ENCODE data around the gene BAMBI.

BAMBI gene

DNA sequence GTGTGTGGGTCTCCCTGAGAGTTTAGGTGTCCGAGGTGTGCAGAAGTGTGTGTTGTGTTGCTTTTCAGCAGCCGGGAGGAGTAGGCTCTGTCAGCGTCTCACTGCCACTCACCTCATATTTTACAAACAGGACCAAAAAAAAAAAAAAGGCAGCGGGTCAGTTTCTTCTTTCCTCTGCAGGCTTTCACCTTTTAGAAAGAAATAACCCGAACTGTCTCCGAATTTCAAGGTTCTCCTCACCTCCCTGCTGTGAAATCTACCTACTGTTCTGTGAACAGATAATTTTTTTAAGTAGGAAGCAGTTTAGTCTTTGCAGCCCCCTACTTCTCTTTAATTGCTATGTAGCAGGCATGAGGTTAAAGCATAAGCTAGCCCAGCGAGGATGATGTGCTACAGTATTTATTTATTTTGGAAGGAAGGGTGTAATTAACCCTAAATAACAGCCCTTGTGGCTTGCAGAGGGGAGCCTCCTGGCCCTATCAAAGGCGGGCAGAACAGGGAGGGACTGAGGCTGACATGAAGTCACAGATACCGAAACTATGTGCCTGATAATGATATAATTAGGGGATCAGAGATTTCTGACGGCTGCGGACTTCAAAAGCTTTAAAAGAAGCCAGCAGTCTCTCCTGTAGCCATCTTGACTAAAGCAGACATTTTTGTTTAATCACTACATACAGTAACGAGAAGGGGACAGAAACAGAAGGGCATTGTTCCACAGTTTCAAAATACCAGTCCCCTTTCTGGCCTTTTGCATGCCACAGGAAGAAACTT lies 1.6 kb downstream of the BAMBI start:
- H3K27ac ChIP-seq = peak overlapping the region; percentile 59
- peaks cover 3% of the 10 kb centered on the region; the same call in 1 of the 2 replicates for H4K20me1 ChIP-seq (ENCODE audit: insufficient read depth)

DNA sequence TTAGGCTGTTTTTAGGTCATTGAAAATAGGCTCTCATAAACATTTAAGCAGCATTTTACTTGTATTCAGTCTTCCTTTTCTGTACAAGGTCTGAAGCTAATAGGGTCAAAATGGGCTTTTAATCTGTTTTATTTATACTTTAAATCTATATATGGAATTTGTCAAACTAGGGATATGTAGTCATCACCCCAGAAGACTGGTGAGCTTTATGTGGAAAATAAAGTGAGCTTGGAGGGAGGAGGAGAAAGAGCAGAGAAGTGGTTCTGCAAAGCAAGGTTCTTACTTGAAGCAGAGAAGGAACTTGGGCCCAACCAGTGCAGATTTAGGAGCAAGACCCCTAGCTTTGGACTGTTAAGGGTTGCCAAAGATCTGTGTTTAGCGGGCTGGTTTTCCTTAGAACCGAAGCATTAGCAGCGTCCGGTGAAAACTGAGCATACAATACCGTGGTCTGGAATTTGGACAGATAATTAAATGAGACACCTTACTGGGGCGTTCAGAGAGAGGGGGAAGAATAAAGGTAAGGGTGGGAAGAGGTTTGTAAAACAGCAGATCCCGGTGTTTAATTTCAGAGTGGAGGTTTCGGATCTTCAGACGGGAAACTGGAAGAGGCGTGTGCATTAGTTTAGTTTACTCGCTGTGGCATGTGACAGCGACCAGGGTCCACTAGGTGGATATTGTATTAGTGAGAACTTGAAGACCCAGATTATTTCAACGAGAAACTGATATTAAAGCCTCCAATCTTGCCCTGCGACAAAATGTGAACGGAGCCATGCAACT lies 2.4 kb downstream of the BAMBI start:
- Histone ChIP-seq H3K36me3 (ENCODE audit: insufficient read depth) (no peaks in the 10 kb centered on the region; the same call in 1 of the 2 replicates), H3K4me3 (IDR thresholded peaks at IDR 0.05; ENCODE audit: insufficient read depth, low read depth, low read length) (no peak overlapping the region), H3K4me2 (peak overlapping the region; percentile 92), H2AFZ (ENCODE audit: low read depth) (peak overlapping the region; percentile 58; the same call in 1 of the 2 replicates), H3K4me1 (ENCODE audit: low read depth, poor library complexity, severe bottlenecking) (peaks cover 42% of the 10 kb centered on the region), H3K79me2 (ENCODE audit: insufficient read depth, low read depth) (peaks cover 23% of the 10 kb centered on the region; the same call in 1 of the 2 replicates), H3K27ac (peak overlapping the region; percentile 59), H3K27me3 (ENCODE audit: insufficient read depth, low read depth) (peaks cover 2% of the 10 kb centered on the region; the same call in 1 of the 2 replicates), H3K9ac (peak overlapping the region; percentile 70; the same call in 1 of the 2 replicates), H4K20me1 (ENCODE audit: insufficient read depth) (peaks cover 3% of the 10 kb centered on the region; the same call in 1 of the 2 replicates)
- TF ChIP-seq, protein P1, sequence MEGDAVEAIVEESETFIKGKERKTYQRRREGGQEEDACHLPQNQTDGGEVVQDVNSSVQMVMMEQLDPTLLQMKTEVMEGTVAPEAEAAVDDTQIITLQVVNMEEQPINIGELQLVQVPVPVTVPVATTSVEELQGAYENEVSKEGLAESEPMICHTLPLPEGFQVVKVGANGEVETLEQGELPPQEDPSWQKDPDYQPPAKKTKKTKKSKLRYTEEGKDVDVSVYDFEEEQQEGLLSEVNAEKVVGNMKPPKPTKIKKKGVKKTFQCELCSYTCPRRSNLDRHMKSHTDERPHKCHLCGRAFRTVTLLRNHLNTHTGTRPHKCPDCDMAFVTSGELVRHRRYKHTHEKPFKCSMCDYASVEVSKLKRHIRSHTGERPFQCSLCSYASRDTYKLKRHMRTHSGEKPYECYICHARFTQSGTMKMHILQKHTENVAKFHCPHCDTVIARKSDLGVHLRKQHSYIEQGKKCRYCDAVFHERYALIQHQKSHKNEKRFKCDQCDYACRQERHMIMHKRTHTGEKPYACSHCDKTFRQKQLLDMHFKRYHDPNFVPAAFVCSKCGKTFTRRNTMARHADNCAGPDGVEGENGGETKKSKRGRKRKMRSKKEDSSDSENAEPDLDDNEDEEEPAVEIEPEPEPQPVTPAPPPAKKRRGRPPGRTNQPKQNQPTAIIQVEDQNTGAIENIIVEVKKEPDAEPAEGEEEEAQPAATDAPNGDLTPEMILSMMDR (conservative IDR thresholded peaks at IDR 0.05; ENCODE audit: low read depth, low read length) = peak; percentile 70

More for the DNA sequence above, 1.6 kb downstream of the BAMBI start:
- peaks cover 2% of the 10 kb centered on the region; the same call in 1 of the 2 replicates for H3K27me3 ChIP-seq (ENCODE audit: insufficient read depth, low read depth)
- peak overlapping the region; percentile 58; the same call in 1 of the 2 replicates for H2AFZ ChIP-seq (ENCODE audit: low read depth)
- no peaks in the 10 kb centered on the region; the same call in 1 of the 2 replicates for H3K36me3 ChIP-seq (ENCODE audit: insufficient read depth)
- H3K9ac ChIP-seq = peak overlapping the region; percentile 70; the same call in 1 of the 2 replicates
- peaks cover 23% of the 10 kb centered on the region; the same call in 1 of the 2 replicates for H3K79me2 ChIP-seq (ENCODE audit: insufficient read depth, low read depth)
- no peak overlapping the region for H3K4me3 ChIP-seq (IDR thresholded peaks at IDR 0.05; ENCODE audit: insufficient read depth, low read depth, low read length)
- peaks cover 42% of the 10 kb centered on the region for H3K4me1 ChIP-seq (ENCODE audit: low read depth, poor library complexity, severe bottlenecking)
- H3K4me2 ChIP-seq = peak overlapping the region; percentile 92
- TF ChIP-seq, protein P1 (conservative IDR thresholded peaks at IDR 0.05; ENCODE audit: low read depth, low read length) = no peak; the same call in 1 of the 2 replicates

DNA sequence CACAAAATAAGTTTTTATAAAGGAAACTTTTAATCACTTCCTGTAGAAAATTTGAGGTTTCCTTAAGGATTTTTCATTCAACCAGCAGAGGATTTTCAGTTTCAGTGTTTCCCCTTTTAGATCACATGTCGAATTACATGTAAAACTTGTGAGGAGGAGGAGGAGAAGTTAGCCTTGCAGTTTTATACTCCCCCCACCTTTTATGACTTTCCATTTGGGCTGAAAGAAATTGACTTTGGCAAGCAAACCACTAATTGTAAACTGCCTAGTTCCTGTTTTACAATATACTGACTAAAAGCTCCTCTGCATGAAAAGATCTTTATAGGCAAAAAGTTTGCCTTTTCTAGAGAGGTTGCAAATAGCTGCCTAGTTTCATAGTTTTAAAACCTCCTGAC lies 3.0 kb downstream of the BAMBI start:
- TF ChIP-seq, protein P1 (conservative IDR thresholded peaks at IDR 0.05; ENCODE audit: low read depth, low read length) = no peak; the same call in 1 of the 2 replicates
- Histone ChIP-seq H4K20me1 (ENCODE audit: insufficient read depth) (peaks cover 3% of the 10 kb centered on the region; the same call in 1 of the 2 replicates), H3K9ac (peak overlapping the region; percentile 70; the same call in 1 of the 2 replicates), H3K79me2 (ENCODE audit: insufficient read depth, low read depth) (peaks cover 23% of the 10 kb centered on the region; the same call in 1 of the 2 replicates), H3K27me3 (ENCODE audit: insufficient read depth, low read depth) (peaks cover under 1% of the 10 kb centered on the region; the same call in 1 of the 2 replicates), H3K4me1 (ENCODE audit: low read depth, poor library complexity, severe bottlenecking) (peaks cover 42% of the 10 kb centered on the region), H3K4me2 (peak overlapping the region; percentile 92), H3K27ac (peak overlapping the region; percentile 59), H2AFZ (ENCODE audit: low read depth) (peak overlapping the region; percentile 6; the same call in 1 of the 2 replicates), H3K36me3 (ENCODE audit: insufficient read depth) (no peaks in the 10 kb centered on the region; the same call in 1 of the 2 replicates), H3K4me3 (IDR thresholded peaks at IDR 0.05; ENCODE audit: insufficient read depth, low read depth, low read length) (no peak overlapping the region)

DNA sequence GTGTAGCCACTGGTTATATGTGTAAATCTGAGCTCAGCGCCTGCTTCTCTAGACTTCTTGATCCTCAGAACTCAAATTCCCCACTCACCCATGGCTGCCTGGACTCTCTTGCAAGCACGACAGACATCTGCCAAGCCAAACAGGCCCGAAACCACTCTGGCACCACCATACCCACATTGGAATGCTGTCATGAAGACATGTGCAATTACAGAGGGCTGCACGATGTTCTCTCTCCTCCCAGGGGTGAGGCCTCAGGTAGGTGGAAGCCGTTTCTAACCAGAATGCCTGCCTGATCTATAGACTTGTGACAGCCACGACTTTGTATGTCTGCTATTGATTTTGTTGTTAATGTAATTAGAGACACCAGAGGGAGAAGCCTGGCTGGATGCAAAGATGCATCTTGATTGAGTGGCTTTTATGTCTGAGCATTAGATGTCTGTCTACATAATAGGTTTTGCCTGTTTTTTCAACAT lies 4.0 kb downstream of the BAMBI start:
- Histone ChIP-seq H2AFZ (ENCODE audit: low read depth) (no peak overlapping the region), H3K4me2 (peak overlapping the region; percentile 92), H3K79me2 (ENCODE audit: insufficient read depth, low read depth) (peaks cover 23% of the 10 kb centered on the region; the same call in 1 of the 2 replicates), H3K4me3 (IDR thresholded peaks at IDR 0.05; ENCODE audit: insufficient read depth, low read depth, low read length) (no peak overlapping the region), H3K4me1 (ENCODE audit: low read depth, poor library complexity, severe bottlenecking) (peaks cover 37% of the 10 kb centered on the region), H3K9ac (no peak overlapping the region; the same call in 1 of the 2 replicates), H4K20me1 (ENCODE audit: insufficient read depth) (peaks cover 3% of the 10 kb centered on the region; the same call in 1 of the 2 replicates), H3K27me3 (ENCODE audit: insufficient read depth, low read depth) (no peaks in the 10 kb centered on the region; the same call in 1 of the 2 replicates), H3K27ac (peak overlapping the region; percentile 59; the same call in 1 of the 2 replicates), H3K36me3 (ENCODE audit: insufficient read depth) (no peaks in the 10 kb centered on the region; the same call in 1 of the 2 replicates)
- TF ChIP-seq, protein P1 (conservative IDR thresholded peaks at IDR 0.05; ENCODE audit: low read depth, low read length) = no peak
